OCI-LY3 (cell line): ENCODE results near the gene H1-8.

ENCODE experiments used
- EZH2phosphoT487 ChIP-seq: fragments of 200-600 bp; shearing (Covaris generic); IDR thresholded peaks from 2 replicates; pipeline ENCODE4 v1.6.1; 2018; ENCODE audit warnings: antibody characterized with exemption, mixed run types, low read depth
- TF ChIP-seq, protein P1 (sequence below): fragments of 200-600, 300-600 bp; sonication (generic); IDR thresholded peaks from 2 replicates; pipeline ENCODE4 v1.5.1; 2014; ENCODE audit warnings: antibody characterized with exemption, low read length, low read depth

DNA sequence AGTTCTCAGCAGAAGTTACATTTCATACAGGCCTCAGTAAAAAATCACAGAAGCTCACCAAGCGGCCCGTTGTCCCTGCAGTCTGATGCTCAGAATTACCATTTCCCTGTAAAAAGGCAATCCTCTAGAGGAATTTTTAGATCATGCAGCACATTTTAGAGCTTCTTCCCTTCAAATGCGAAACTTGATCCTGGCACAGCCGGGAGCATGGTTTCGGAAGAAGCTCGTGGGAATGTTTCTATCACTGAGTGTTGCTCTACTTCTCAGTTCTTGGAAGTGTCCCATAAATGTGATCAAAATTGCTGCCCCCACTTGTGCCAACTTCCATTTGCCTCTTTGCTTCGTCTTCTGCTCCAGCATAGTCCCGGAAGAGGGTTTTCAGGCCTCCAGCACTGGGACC, 3.8 kb upstream of the H1-8 start:
- TF ChIP-seq, protein P1, sequence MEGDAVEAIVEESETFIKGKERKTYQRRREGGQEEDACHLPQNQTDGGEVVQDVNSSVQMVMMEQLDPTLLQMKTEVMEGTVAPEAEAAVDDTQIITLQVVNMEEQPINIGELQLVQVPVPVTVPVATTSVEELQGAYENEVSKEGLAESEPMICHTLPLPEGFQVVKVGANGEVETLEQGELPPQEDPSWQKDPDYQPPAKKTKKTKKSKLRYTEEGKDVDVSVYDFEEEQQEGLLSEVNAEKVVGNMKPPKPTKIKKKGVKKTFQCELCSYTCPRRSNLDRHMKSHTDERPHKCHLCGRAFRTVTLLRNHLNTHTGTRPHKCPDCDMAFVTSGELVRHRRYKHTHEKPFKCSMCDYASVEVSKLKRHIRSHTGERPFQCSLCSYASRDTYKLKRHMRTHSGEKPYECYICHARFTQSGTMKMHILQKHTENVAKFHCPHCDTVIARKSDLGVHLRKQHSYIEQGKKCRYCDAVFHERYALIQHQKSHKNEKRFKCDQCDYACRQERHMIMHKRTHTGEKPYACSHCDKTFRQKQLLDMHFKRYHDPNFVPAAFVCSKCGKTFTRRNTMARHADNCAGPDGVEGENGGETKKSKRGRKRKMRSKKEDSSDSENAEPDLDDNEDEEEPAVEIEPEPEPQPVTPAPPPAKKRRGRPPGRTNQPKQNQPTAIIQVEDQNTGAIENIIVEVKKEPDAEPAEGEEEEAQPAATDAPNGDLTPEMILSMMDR, result no peak
- TF ChIP-seq EZH2phosphoT487, result no peak
